HL-60 (cell line): ENCODE data around the gene SCUBE1.

Experiments used
- CTCF ChIP-seq: IDR thresholded peaks from one replicate; pipeline ENCODE4 v1.5.1; 2011; ENCODE audit warnings: low read length, control low read depth, inconsistent platforms; ENCODE audit not compliant: insufficient read depth
- POLR2AphosphoS5 ChIP-seq: IDR thresholded peaks from 2 replicates; pipeline ENCODE4 v1.6.1; 2012; ENCODE audit warnings: low read depth
- SPI1 ChIP-seq: IDR thresholded peaks from 2 replicates; pipeline ENCODE4 v1.6.1; 2012; ENCODE audit warnings: low read depth, mild to moderate bottlenecking, borderline replicate concordance

- TF ChIP-seq POLR2AphosphoS5: no peak
- no peak for TF ChIP-seq CTCF
- no peak for TF ChIP-seq SPI1
Observed at GRCh38 chr22:43313890-43314474, 29.2 kb downstream of the SCUBE1 start.
